ENCODE results near the gene NFKBIB.

Gene NFKBIB

DNA sequence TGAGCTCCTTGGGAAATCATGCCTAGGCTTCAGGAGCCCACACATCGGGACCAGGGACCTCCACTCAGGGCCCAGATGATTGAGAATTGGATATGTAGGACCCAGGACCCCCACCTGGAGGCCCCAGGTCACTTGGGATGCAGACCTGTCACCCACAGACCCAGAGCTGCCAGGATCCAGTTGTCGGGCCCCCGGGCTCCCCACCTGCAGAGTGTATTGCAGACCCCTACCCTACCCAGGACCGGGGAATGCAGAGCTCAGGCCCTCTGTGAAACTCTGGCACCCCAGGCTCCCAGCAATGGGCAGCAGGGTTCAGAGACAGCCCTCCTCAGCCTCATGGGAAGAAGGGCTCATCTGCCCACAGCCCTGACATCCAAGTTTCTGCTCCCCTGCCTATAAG, 5.9 kb downstream of the NFKBIB start:
- no peak for DNase-seq

- DNase-seq = no peak
Measured at GRCh38 chr19:38907227-38907626, 7.5 kb downstream of the NFKBIB start.

- DNase-seq = no peak
Measured at GRCh38 chr19:38907670-38908069, 7.9 kb downstream of the NFKBIB start.

- DNase-seq = no peak
Measured at GRCh38 chr19:38908911-38909310, 9.1 kb downstream of the NFKBIB start.

DNA sequence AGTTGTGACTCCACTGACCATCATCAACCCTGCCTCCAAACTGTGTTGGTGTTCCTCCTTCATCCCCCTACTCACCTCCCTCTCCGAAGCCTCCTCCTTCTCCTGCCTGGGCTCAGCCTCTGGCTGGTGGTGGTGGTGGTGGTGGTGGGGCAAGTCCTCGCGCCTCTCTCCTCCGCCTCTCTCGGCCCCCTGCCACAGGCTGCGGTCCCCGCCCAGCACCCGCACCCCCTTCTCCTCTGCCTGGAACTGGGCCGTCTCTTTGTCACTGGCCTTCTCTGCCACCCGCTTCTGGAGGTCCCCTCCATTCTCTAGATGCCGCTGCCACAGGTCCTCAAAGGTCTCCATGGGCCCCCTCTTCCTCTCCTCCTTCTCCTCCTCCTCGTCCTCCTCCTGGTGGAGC, 10.7 kb downstream of the NFKBIB start:
- no peak for DNase-seq

DNA sequence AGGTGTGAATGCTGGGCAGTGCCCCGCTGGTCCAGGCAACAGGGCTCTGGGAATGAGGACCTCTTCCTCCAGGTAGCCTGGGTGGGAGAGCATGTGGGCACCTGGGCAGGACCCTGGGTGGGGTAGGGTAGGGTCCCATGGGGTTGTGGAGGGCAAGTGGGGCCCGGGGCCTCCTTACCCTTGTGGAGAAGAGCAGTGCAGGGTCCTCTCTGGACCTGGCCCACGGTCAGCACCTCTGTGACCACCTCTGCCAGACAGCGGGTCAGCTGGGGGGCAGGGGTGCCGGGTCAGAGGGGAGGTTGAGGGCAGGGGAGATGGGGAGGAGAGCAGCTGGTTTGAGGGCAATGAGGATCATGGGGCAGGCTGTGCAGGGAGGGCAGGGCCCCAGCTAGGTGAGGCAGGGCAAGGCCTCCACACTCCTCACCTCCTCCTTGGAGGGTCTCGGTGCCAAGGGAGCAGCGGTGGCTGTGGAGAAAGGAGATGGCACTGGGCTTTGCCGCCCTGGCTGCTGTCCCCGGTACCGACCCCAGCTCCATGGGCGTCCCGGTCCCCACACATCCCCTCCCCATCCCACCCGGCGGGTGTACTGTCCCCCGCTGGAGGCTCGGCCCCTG, 11.7 kb downstream of the NFKBIB start:
- no peak for DNase-seq

- no peak for DNase-seq
Measured at GRCh38 chr19:38912600-38913514, 13.1 kb downstream of the NFKBIB start.

DNA sequence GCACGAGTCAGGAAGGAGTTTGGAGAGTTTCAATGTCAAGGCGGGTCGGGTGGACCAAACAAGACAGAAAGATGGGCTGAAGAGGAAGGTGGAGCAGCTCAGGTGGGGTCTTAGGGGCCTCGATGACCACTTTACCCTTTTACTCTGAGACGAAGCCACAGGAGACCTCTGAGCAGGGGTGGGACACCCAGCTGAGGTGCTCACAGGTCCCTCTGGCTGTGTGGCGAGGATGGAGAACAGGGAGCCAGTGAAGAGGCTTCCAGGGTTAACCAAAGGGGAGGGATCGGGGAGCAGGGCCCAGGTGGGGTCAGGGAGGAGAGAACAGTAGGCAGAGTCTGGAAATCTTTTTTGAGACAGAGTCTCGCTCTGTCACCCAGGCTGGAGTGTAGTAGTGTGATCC, 14.2 kb downstream of the NFKBIB start:
- DNase-seq = no peak

DNA sequence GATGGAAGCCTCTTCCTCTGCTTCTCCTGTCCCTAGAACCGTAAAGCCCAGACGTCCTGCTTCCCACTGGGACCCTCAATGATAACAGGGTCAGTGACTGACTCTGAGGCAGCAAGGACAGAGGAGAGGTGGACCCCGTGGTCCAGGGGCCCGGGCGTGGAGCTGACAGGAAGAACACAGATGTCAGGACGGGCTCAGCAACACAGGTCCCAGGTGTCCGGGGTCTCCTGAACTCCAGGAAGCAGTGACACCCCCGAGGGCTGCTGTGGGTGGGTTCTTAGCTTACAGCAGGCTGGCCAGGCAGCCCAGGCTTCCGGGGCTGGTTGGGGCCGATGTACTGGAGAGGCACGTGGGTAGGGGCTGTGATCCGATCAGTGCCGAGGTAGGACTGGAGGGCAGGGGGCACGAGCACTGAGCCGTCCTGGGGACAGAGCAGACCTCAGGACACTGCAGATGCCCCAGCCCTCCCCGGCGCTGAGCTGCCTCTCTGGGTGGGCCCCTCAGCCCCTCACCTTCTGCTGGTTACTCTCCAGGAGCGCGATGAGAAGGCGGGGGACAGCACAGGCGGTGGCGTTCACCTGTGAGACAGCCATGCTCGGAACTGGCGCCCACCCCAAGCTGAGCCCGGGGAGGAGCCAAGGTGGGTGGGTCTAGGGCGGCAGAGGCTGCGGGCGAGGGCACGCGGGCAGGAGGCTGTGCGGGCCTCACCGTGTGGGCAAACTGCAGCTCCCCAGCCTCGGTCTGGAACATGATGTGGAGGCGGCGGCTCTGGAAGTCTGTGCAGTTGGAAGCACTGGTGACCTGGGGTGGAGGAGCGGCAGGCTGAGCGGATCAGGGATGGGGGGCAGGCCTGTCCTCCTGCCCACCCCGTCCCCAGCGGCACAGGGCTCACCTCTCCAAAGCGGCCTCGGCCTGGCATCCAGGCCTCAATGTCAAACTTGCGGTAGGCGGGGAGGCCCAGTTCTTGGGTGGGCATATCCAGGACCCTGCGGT, 15.9 kb downstream of the NFKBIB start:
- no peak for DNase-seq

GRCh38 chr19:38917516-38917915, 17.7 kb downstream of the NFKBIB start:
- DNase-seq = no peak

DNA sequence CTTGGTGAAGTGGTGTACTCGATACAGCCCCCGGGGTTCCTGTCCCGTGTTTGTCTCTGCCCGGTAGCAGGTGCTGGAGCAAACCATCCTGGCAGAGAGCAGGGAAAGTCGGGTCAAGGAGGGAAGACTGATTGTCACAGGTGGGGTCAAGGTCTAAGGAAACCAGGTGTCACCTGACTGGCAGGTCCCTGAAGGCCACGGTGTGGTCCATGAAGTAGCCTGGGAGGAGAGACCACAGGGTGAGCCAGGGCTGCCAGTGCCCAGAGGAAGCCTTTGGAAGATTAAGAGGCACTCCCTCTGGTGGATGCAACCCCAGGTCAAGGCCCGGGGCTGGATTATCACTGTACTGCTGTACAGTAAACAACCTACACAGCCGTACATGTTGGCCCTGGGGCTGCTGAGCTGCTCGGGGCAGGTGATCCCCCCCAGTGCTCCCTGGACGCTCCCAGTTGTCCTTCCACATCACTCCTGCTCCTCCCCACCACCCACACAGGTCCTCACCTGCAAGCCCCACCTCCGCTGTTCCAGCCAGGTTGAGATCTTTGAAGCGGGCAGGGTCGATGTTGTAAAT, 18.2 kb downstream of the NFKBIB start:
- no peak for DNase-seq

GRCh38 chr19:38918526-38918925, 18.8 kb downstream of the NFKBIB start:
- no peak for DNase-seq

DNA sequence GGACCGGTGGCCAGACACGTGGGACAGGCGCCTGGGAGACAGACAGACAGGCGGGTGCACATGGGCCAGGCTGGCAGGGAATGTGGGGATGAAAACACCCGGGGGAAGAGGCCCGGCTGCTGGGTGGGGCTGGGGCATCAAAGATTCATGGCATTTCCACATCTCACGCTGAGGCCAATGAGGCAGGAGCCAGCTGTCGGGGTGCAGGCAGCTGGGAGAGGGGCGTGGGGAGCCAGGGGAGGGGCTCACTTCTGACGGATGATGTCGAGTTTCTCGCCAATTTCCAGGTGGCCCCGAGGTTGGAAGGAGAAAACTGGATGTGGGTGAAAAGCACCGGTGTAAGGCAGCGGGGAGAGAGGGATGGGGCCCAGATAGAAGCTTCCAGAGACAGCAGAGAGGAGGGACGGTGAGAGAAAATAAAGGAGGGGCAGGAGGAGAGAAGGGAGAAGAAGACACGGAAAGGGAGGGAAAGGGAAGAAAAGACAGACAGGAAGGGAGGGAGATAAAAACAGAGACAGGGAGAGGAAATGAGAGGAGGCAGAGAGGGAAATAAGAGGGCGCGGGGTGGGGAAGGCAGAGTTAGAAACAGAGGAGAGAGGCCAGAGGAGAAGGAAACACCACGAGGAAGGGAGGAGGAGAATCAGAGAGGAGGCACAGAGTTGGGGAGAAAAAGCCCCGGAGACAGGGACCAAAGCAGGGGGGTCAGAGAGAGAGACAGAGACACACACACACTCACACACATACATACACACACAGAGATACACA, 20.2 kb downstream of the NFKBIB start:
- no peak for DNase-seq

DNA sequence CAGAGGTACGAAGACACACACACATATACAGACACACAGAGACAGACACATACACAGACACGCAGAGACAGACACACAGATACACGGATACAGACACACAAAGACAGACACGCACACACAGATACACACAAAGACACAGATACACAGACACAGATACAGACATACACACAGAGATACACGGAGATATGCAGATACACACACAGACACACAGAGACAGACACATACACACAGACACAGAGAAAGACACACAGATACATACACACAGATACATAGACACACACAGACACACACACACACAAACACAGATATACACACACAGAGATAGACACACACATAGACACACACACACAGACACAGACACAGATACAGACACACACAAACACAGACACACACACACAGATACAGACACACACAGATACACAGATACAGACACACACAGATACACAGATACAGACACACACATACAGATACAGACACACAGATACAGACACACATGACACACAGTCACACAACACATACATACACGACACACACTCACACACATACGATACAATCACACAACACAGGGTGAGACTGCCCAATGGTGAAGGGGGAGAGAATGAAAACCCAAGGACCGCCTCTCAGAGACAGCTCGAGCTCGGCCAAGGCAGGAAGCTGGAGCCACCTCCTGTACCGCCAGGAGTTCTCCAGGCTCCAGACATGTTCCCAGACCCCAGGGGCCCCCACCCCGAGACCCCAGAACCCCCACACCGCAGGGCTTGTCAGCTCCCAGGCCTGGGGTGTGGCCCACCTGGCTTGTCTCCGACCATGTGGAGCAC, 21.0 kb downstream of the NFKBIB start:
- no peak for DNase-seq

GRCh38 chr19:38921420-38922274, 21.9 kb downstream of the NFKBIB start:
- DNase-seq = no peak

DNA sequence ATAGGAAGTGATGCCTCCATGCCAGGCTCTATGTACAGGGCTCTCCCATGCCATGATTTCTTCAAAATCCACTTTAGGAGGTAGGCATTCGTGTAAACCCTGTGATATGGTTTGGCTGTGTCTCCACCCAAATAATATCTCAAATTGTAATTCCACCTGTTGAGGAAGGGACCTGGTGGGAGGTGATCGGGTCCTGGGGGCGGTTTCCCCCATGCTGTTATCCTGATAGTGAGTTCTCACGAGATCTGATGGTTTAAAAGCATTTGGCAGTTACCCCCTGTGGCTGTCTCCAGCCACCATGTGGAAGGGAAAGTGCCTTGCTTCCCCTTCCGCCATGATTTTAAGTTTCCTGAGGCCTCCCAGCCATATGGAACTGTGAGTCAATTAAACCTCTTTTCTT, 22.7 kb downstream of the NFKBIB start:
- DNase-seq = no peak

- DNase-seq = no peak
Measured at GRCh38 chr19:38924388-38924787, 24.6 kb downstream of the NFKBIB start.

DNA sequence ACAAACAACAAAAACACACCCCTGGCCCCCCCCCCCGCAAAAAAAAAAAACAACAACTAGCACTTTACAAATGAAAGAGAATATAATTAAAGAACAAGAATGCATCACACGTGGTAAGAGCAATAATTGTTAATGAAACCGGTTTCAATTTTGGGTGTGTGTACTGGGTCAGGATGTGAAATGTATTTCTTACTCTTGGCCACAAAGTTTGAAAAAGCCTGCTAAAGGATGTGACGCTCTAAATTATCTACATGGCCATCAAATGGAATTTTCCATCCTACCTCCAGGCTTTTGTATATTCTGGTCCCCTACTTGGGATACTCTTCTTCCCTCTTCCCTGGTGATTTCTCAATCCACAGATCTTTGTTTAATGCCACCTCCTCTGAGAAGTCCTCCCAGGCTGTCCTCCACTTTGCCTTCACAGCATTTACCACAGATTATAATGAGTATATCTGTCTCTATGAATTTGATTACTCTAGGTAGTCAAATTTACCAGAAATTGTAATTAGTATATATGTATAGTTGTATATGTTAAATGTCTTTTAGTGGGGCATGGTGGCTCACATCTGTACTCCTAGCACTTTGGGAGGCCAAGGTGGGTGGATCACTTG, 28.7 kb downstream of the NFKBIB start:
- no peak for DNase-seq

- DNase-seq = peak; percentile 91 to 98
Measured at GRCh38 chr19:38929929-38930775, 30.4 kb downstream of the NFKBIB start, which contains the start of gene SARS2. TSS of gene SARS2 (minus strand) at chr19:38930763. CDS start at chr19:38930736, 27 bp downstream.

All from NCI-H187 (cell line).